NCI-H526 (cell line): ENCODE data around the gene DACT2.
"Not testable (repeated sequence)": the region's sequence is repeated elsewhere in the genome, so short reads cannot be mapped to it uniquely, and the experiment has no call there.

ENCODE experiments used
- DNase-seq, 2 experiments: peaks; one replicate each; lab custom pipeline; 2025; lab: John Stamatoyannopoulos, UW

DACT2 gene

DNA sequence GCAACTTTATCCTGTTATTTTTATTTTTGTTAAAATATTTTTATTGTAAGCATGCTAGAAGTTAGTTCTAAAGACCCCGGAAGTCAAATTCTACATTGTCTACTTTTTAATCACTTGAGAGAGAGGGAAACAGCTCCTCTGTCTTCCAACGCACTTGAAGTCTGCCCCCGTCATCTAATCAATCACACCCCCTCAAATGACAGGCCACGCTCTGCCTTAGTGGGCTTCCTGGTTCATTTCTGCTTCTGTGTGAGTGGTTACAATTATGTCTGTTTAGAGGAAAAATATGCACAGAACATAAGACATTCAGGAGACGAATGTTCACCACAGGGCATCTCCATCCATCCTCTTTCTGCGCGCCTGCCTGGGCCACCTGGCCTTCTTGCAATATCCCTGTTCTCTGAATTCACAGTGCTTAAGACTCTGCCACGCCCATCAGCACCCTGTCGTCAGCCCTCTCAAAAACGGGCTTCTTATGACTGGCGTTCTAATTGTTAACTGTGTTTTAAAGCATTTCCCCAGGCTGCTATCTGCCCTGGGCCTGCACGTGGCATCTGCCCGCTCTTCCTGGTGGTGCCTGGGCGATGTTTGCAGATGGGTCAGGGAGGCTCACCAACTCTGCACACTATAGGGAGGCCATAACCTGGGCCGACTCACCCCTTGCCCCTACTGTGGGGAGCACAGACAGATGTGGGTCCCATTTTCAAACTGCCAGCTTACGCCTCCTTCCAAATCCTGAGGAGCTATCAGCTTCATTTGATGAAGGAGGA is 15.4 kb downstream of the DACT2 start:
- DNase-seq: no peak

- no peak for DNase-seq
Observed at GRCh38 chr6:168302534-168302933, 17.0 kb downstream of the DACT2 start.

GRCh38 chr6:168301648-168302398 is 17.8 kb downstream of the DACT2 start:
- DNase-seq: peak in 1 of 2 experiments; percentile 29

DNA sequence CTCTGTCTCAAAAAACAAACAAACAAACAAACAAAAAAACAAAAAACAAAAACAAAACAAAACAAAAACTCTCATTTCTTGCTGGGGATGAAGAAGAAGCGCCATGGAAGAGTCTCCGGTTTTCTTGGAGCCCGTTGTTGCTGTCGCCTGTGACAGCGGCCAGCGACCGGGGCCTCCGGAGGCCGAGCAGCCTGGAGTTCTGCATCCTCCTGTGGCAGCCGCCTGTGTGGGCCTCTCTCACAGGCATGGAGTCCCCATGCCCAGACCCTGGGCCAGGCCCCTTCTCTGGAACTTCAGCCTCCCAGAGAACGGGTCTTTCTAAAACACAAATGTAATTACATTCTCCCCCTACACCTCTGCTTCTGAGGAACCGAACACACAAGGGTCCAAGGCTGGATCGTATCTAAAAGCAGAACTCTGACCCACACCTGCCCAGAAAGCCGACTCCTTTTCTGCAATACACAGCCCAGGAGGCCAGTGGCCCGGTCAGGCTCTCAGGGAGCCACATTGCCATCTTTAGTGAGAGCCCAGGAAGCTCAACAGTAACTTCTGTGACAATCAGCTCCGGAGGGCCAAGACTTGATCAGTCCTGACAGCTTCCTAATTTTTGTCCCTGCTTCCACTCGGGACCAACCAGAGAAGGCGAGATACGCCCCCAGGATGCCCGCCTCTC is 18.5 kb downstream of the DACT2 start:
- no peak for DNase-seq

- peak; percentile 45 to 90 for DNase-seq
Observed at GRCh38 chr6:168299541-168300511, 19.8 kb downstream of the DACT2 start.

DNA sequence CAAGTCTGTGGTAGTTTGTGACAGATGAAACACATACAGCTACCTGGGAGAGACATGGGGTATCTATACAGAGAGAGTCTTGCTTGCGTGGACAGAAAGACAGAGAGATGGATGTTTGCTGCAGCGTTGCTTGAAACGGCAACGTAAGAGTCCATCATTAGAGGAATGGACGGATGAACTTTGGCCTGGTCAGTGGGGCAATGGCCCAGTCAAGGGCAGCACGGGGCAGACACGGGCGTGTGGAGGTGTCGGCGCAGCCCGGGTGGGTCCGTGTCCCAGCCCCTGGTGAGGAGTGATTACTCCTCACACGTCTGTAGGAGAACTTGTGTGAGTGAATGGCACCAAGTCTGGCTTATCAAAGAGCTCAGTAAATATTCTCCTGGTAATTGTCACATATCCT is 21.9 kb downstream of the DACT2 start:
- no peak for DNase-seq

- no peak for DNase-seq
Observed at GRCh38 chr6:168294901-168295300, 24.7 kb downstream of the DACT2 start.

- DNase-seq: no peak
Observed at GRCh38 chr6:168293636-168294530, 25.7 kb downstream of the DACT2 start.

GRCh38 chr6:168292826-168293225 is 26.8 kb downstream of the DACT2 start:
- DNase-seq: peak in 1 of 2 experiments; percentile 15

DNA sequence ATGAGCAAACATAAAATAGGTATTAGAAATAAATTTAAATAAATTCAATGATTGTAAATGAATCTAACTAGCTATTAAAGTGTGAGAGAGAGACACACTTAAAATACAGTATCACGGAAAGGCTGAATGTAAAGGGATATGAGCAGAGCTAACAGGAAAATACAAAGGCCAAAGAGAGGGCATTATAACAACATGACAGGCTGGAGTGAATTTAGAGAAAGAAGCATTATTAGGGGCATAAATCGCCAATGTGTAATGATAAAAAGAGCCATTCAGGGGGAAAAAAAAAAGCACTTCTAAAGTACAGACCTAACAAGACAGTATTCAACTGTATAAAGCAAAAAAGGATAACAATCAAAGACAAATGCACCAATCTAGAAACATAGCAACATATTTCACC is 28.1 kb downstream of the DACT2 start:
- no peak for DNase-seq

GRCh38 chr6:168290095-168290494 is 29.5 kb downstream of the DACT2 start:
- no peak for DNase-seq

- no peak for DNase-seq
Observed at GRCh38 chr6:168289571-168289962, 30.0 kb downstream of the DACT2 start.

- no peak for DNase-seq
Observed at GRCh38 chr6:168288781-168289570, 30.6 kb downstream of the DACT2 start.

DNA sequence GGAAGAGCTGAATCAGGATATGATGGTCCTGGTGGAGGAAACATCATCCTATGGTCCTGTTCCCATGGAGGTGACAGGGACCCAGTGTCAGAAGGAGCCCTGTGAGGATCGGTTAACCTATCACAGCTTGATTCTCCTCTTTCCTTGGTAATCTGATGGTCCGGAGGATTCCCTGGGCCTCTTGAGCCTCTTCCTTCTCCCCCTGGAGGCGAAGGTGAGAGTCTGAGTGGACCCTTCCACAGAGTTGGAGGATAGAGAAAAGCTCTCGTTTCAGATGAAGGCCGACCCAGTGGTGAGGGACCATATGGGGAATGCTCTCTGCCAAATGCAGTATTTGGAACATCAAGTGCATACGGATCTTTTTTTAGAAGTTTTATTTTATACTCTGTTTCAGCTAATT is 32.1 kb downstream of the DACT2 start:
- DNase-seq: not testable (repeated sequence)

- not testable (repeated sequence) for DNase-seq
Observed at GRCh38 chr6:168286771-168287446, 32.7 kb downstream of the DACT2 start.

GRCh38 chr6:168286116-168286515 is 33.5 kb downstream of the DACT2 start:
- no peak for DNase-seq

GRCh38 chr6:168285456-168285855 is 34.1 kb downstream of the DACT2 start:
- no peak for DNase-seq

DNA sequence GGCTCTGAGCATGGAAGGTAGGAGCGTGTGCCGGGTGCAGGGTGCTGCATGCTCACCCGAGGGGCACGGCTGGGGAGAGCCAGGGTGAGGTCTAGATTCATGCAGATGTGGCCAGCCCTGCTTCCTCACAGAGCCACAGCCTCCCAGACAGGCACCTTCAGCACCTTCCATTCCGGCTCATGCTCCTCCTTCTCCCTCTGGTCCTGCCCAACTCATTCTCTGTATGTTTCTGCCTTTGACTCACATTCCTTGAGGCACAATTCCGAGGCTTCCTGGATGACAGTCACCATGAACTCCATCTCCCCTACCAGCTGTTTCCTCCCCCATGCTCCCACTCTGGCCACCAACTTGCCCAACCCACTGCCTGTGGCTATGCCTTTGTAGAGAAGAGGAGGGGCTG is 35.4 kb downstream of the DACT2 start:
- DNase-seq: no peak

GRCh38 chr6:168283686-168284025 is 35.9 kb downstream of the DACT2 start:
- no peak for DNase-seq
